Neural cell (in vitro differentiated cells): ENCODE data around the gene MRPL3. TPM values are rescaled to one million over a fixed set of nuclear protein-coding genes. Genes with fewer than 3 reads are reported as not detected.

Source experiments
- H2AFZ ChIP-seq: fragments of 200-600, 300-800 bp; sonication (generic), shearing (Covaris generic); 2 replicates; pipeline ENCODE4 v1.6.0; 2014; ENCODE audit warnings: low read depth, mild to moderate bottlenecking, antibody characterized with exemption, low read length, moderate library complexity
- H3F3A ChIP-seq: fragments of 200-600 bp; shearing (Covaris generic); 2 replicates; pipeline ENCODE4 v1.6.1; 2016; ENCODE audit warnings: mild to moderate bottlenecking, moderate library complexity, mixed read lengths, antibody characterized with exemption, low read length; ENCODE audit not compliant: insufficient read depth, poor library complexity, severe bottlenecking
- H3K27ac ChIP-seq: fragments of 200-600, 300-800 bp; sonication (generic), shearing (Covaris generic); 2 replicates; pipeline ENCODE4 v1.5.1; 2014; ENCODE audit warnings: mild to moderate bottlenecking, low read length, moderate library complexity
- H3K27me3 ChIP-seq: fragments of 300-800, 200-600 bp; sonication (generic), shearing (Covaris generic); 2 replicates; pipeline ENCODE4 v1.6.0; 2014; ENCODE audit warnings: mild to moderate bottlenecking, low read depth, low read length, moderate library complexity; ENCODE audit not compliant: insufficient read depth
- H3K36me3 ChIP-seq: fragments of 300-800, 200-600 bp; sonication (generic), shearing (Covaris generic); 2 replicates; pipeline ENCODE4 v1.5.1; 2014; ENCODE audit warnings: mild to moderate bottlenecking, antibody characterized with exemption, low read length, moderate library complexity; ENCODE audit not compliant: insufficient read depth
- H3K4me2 ChIP-seq: fragments of 300-800, 200-600 bp; sonication (generic), shearing (Covaris generic); 2 replicates; pipeline ENCODE4 v1.6.0; 2014; ENCODE audit warnings: mild to moderate bottlenecking, low read length
- H3K4me3 ChIP-seq: fragments of 300-800, 200-600 bp; sonication (generic), shearing (Covaris generic); 2 replicates; pipeline ENCODE4 v1.5.1; 2014; ENCODE audit warnings: mild to moderate bottlenecking, low read length, moderate library complexity
- H3K79me2 ChIP-seq: fragments of 200-600 bp; shearing (Covaris generic); replicated peaks from 2 replicates; pipeline ENCODE4 v1.6.0; 2014; ENCODE audit warnings: mild to moderate bottlenecking, low read length, moderate library complexity; ENCODE audit not compliant: insufficient read depth
- H3K9ac ChIP-seq: fragments of 300-800, 200-600 bp; sonication (generic), shearing (Covaris generic); 2 replicates; pipeline ENCODE4 v1.6.1; 2016; ENCODE audit warnings: mild to moderate bottlenecking, low read length, mixed read lengths
- H3K9me2 ChIP-seq: fragments of 200-600 bp; shearing (Covaris generic); 2 replicates; pipeline ENCODE4 v1.6.1; 2016; ENCODE audit warnings: mild to moderate bottlenecking, low read length, mixed read lengths; ENCODE audit not compliant: insufficient read depth
- H3K9me3 ChIP-seq: fragments of 200-600, 300-800 bp; sonication (generic), shearing (Covaris generic); 2 replicates; pipeline ENCODE4 v1.6.1; 2016; ENCODE audit warnings: mild to moderate bottlenecking, mixed run types, low read length, moderate library complexity, mixed read lengths
- H4K20me1 ChIP-seq: fragments of 200-600 bp; shearing (Covaris generic); 2 replicates; pipeline ENCODE4 v1.6.1; 2016; ENCODE audit warnings: mild to moderate bottlenecking, mixed run types; ENCODE audit not compliant: insufficient read depth
- CTCF ChIP-seq: fragments of 450-650 bp; IDR thresholded peaks from 2 replicates; pipeline ENCODE4 v1.5.1; 2014; ENCODE audit warnings: antibody characterized with exemption, mild to moderate bottlenecking, moderate library complexity; ENCODE audit not compliant: poor library complexity, severe bottlenecking
- EP300 ChIP-seq: fragments of 450-650 bp; conservative IDR thresholded peaks from 2 replicates; pipeline ENCODE4 v1.6.1; 2014; ENCODE audit warnings: antibody characterized with exemption, mild to moderate bottlenecking, moderate library complexity; ENCODE audit not compliant: poor library complexity, severe bottlenecking
- EZH2 ChIP-seq: fragments of 200-600, 300-800 bp; shearing (Covaris generic), sonication (generic); IDR thresholded peaks from 2 replicates; pipeline ENCODE4 v1.6.1; 2014; ENCODE audit warnings: antibody characterized with exemption, low read length, borderline replicate concordance, mild to moderate bottlenecking; ENCODE audit not compliant: insufficient read depth, poor library complexity, severe bottlenecking
- MXI1 ChIP-seq: fragments of 450-650 bp; conservative IDR thresholded peaks from 2 replicates; pipeline ENCODE4 v1.6.1; 2014; ENCODE audit warnings: antibody characterized with exemption, mild to moderate bottlenecking; ENCODE audit not compliant: poor library complexity, severe bottlenecking
- POLR2AphosphoS5 ChIP-seq: IDR thresholded peaks from 2 replicates; pipeline ENCODE4 v1.6.1; 2012
- RAD21 ChIP-seq: fragments of 450-650 bp; conservative IDR thresholded peaks from 2 replicates; pipeline ENCODE4 v1.6.1; 2014; ENCODE audit warnings: antibody characterized with exemption, mild to moderate bottlenecking, moderate library complexity
- REST ChIP-seq: IDR thresholded peaks from 2 replicates; pipeline ENCODE4 v1.6.1; 2012; ENCODE audit warnings: borderline replicate concordance
- SMC3 ChIP-seq: fragments of 450-650 bp; conservative IDR thresholded peaks from 2 replicates; pipeline ENCODE4 v1.6.1; 2014; ENCODE audit warnings: antibody characterized with exemption, mild to moderate bottlenecking, moderate library complexity; ENCODE audit not compliant: poor library complexity
- TAF1 ChIP-seq: IDR thresholded peaks from 2 replicates; pipeline ENCODE4 v1.6.1; 2012; ENCODE audit warnings: low read depth
- polyA plus RNA-seq: library from polyadenylated mRNA; depleted of rRNA; stranded (reverse); fragments of >200 nt; gene quantifications from 2 replicates; pipeline ENCODE4 v1.2.3, GENCODE V29; 2014

The MRPL3 gene
- polyA plus RNA-seq, 1 donor from 2014 or later: 112 TPM

- Histone ChIP-seq H3K4me3 (no peak overlapping the region), H3K36me3 (no peaks in the 10 kb centered on the region), H3K79me2 (no peaks in the 10 kb centered on the region), H3K27ac (no peak overlapping the region), H2AFZ (no peak overlapping the region), H3K4me2 (no peak overlapping the region), H4K20me1 (no peaks in the 10 kb centered on the region), H3K27me3 (no peaks in the 10 kb centered on the region), H3K9ac (no peak overlapping the region), H3K9me3 (no peaks in the 10 kb centered on the region), H3K9me2 (no peaks in the 10 kb centered on the region), H3F3A (no peaks in the 10 kb centered on the region)
- TF ChIP-seq CTCF (no peak), SMC3 (no peak), MXI1 (no peak), EP300 (no peak), TAF1 (no peak), EZH2 (no peak), RAD21 (no peak), POLR2AphosphoS5 (no peak)
These were observed 67.8 kb downstream of the MRPL3 start for GRCh38 chr3:131435000-131435399.

- Histone ChIP-seq H3K9ac (no peak overlapping the region), H3K4me2 (no peak overlapping the region), H3K79me2 (no peaks in the 10 kb centered on the region), H3K4me3 (no peak overlapping the region), H3F3A (no peaks in the 10 kb centered on the region), H2AFZ (no peak overlapping the region), H3K9me2 (no peaks in the 10 kb centered on the region), H3K36me3 (no peaks in the 10 kb centered on the region), H3K9me3 (no peaks in the 10 kb centered on the region), H3K27me3 (no peaks in the 10 kb centered on the region), H3K27ac (no peak overlapping the region), H4K20me1 (no peaks in the 10 kb centered on the region)
- TF ChIP-seq POLR2AphosphoS5 (no peak), RAD21 (no peak), CTCF (no peak), EP300 (no peak)
These were observed 70.3 kb downstream of the MRPL3 start for GRCh38 chr3:131432441-131432840.

- H3K27me3 ChIP-seq: no peaks in the 10 kb centered on the region
- H3K36me3 ChIP-seq: no peaks in the 10 kb centered on the region
- H3K9ac ChIP-seq: no peak overlapping the region
- no peaks in the 10 kb centered on the region for H4K20me1 ChIP-seq
- H3K79me2 ChIP-seq: no peaks in the 10 kb centered on the region
- TF ChIP-seq RAD21: no peak
- no peak for TF ChIP-seq POLR2AphosphoS5
- no peak for TF ChIP-seq EP300
- no peak for TF ChIP-seq CTCF
- TF ChIP-seq REST: no peak
- TF ChIP-seq MXI1: no peak
- no peak for TF ChIP-seq SMC3
- no peak for TF ChIP-seq EZH2
- TF ChIP-seq TAF1: no peak
- no peak overlapping the region for H3K4me2 ChIP-seq
- no peak overlapping the region for H2AFZ ChIP-seq
- no peaks in the 10 kb centered on the region for H3F3A ChIP-seq
- H3K4me3 ChIP-seq: no peak overlapping the region
- H3K9me2 ChIP-seq: no peaks in the 10 kb centered on the region
- H3K9me3 ChIP-seq: no peaks in the 10 kb centered on the region
- H3K27ac ChIP-seq: no peak overlapping the region
These were observed 71.0 kb downstream of the MRPL3 start for GRCh38 chr3:131431754-131432153.
